Transverse colon (tissue), 4 donors: ENCODE results near the gene ASXL2. TPM values are rescaled to one million over a fixed set of nuclear protein-coding genes. Genes with fewer than 3 reads are reported as not detected.
"Not testable (repeated sequence)": the region's sequence is repeated elsewhere in the genome, so short reads cannot be mapped to it uniquely, and the experiment has no call there.

Source experiments
- DNase-seq: peaks from one replicate; pipeline ENCODE4 v3.0.0-alpha.2; 2019
- H3K27ac ChIP-seq, 4 donors: fragments of 200-600 bp; sonication (generic); 2 replicates each; pipeline ENCODE4 v1.5.1; 2016 to 2018; ENCODE audit warnings: inconsistent platforms in 4 of 4
- H3K27me3 ChIP-seq: fragments of 200-600 bp; sonication (generic); 2 replicates; pipeline ENCODE4 v1.5.1; 2017; ENCODE audit warnings: inconsistent platforms
- H3K36me3 ChIP-seq, 4 donors: fragments of 200-600 bp; sonication (generic); 2 replicates each; pipeline ENCODE4 v1.5.1; 2017 to 2019; ENCODE audit warnings: inconsistent platforms in 4 of 4
- H3K4me1 ChIP-seq, 4 donors: fragments of 200-600 bp; sonication (generic); 2 replicates each; pipeline ENCODE4 v1.5.1; 2017 to 2020; ENCODE audit warnings: inconsistent platforms in 4 of 4
- H3K4me3 ChIP-seq, 4 donors: fragments of 200-600 bp; sonication (generic); 1 replicate in 1 of 4; 2 replicates in 3 of 4; pipeline versions ENCODE4 v1.5.1 to v1.6.1; 2017 to 2019; ENCODE audit warnings: inconsistent platforms in 4 of 4
- H3K9me3 ChIP-seq, 2 donors: fragments of 200-600 bp; sonication (generic); 2 replicates each; pipeline ENCODE4 v1.5.1; 2017 to 2019; ENCODE audit warnings: inconsistent platforms in 2 of 2
- EP300 ChIP-seq: sonication (generic); formaldehyde crosslinking; IDR thresholded peaks from one replicate; pipeline ENCODE4 v1.6.1; 2017; ENCODE audit warnings: antibody characterized with exemption, low read depth
- POLR2A ChIP-seq: fragments of 450-650 bp; IDR thresholded peaks from one replicate; pipeline ENCODE4 v1.6.1; 2016; ENCODE audit warnings: antibody characterized with exemption, mild to moderate bottlenecking, moderate library complexity
- POLR2AphosphoS5 ChIP-seq, 3 donors: sonication (generic); formaldehyde crosslinking; IDR thresholded peaks; one replicate each; pipeline ENCODE4 v1.6.1; 2016; ENCODE audit warnings: antibody characterized with exemption in 3 of 3
- WGBS, 2 donors: methylation state at CpG; one replicate each; pipeline ENCODE4 v1.1.5; 2018; ENCODE audit warnings: low coverage in 1 of 2; 5-methylcytosine and 5-hydroxymethylcytosine counted together
- in situ Hi-C, 4 donors: fragments of 200-750 bp; cut with MboI; loops; one replicate each; pipeline versions ENCODE4 v1.15.0 to v1.15.1; 2017; ENCODE audit warnings: low sequenced_read_pairs in 3 of 4, low pct_ligation_motif_present in 1 of 4, low pct_unique_long_range_greater_than_20kb in 1 of 4
- intact Hi-C: fragments of 100-400 bp; cut with DNase I; formaldehyde crosslinking; loops from one replicate; pipeline ENCODE4 v1.15.1; 2023; ENCODE audit warnings: low total_unique reads
- total RNA-seq, 4 donors: library from RNA; depleted of rRNA; stranded (reverse); fragments of >200 nt; gene quantifications; one replicate each; pipeline ENCODE4 v1.1.0, GENCODE V29; 2016
- TF ChIP-seq, protein P1 (sequence below), 5 experiments: fragments of 200-600 bp in 3 of 5; fragments of 450-650 bp in 2 of 5; sonication (generic) in 3 of 5; IDR thresholded peaks; 1 replicate in 2 of 5; 2 replicates in 3 of 5; pipeline ENCODE4 v1.5.1; 2016 to 2017; ENCODE audit warnings: antibody characterized with exemption in 5 of 5, inconsistent platforms in 3 of 5, mild to moderate bottlenecking in 2 of 5, moderate library complexity in 1 of 5

ASXL2 gene
- total RNA-seq, 4 donors from 2014 or later: 17.3 to 36.6 (median 23.3) TPM

DNA sequence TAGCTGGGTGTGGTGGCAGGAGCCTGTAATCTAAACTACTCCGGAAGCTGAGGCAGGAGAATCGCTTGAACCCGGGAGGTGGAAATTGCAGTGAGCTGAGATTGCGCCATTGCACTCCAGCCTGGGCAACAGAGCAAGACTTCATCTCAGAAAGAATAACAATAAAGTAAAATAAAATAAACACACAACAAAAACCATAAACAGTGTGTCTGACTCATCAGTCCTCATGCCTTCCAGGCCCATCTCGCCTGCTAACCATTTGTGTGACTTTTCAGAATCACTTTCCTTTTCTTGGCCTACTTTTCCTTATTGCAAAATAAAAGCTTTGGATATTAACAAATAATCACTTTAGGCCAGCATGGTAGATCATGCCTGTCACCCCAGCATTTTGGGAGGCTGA, 42.0 kb upstream of the ASXL2 start:
- WGBS, 2 donors: 72 to 88% methylated on average over 2 to 5 of the region's 5 CpGs
- H3K27me3 ChIP-seq: no peaks in the 10 kb centered on the region
- no peak overlapping the region for H3K4me3 ChIP-seq
- no peak for TF ChIP-seq POLR2A
- peak in 1 of 3 donors; percentile 11 for TF ChIP-seq POLR2AphosphoS5 (IDR thresholded peaks at IDR 0.05)
- no peaks in the 10 kb centered on the region for H3K4me1 ChIP-seq
- H3K36me3 ChIP-seq: no peaks in the 10 kb centered on the region
- no peaks in the 10 kb centered on the region for H3K9me3 ChIP-seq
- in situ Hi-C loops: no loop called here
- no peak for DNase-seq
- intact Hi-C loops: no loop called here
- no peak overlapping the region for H3K27ac ChIP-seq

DNA sequence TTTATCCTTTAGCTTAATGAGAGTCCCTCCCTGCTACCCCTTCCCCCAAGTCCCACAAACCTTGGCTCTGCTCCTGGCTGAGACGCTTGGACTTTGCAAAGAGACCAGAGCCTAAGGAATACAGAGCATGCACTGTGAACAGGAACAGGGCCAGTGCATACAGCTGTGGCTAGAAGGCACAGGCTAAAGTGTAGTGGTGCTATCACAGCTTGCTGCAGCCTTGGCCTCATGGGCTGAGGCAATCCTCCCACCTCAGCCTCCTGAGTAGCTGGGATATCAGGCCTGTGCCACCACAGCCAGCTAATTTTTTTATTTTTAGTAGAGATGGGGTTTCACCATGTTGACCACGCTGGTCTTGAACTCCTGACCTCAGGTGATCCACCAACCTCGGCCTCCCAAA, 39.5 kb upstream of the ASXL2 start:
- no peak overlapping the region for H3K27ac ChIP-seq
- intact Hi-C loops: no loop called here
- no peaks in the 10 kb centered on the region for H3K27me3 ChIP-seq
- H3K9me3 ChIP-seq: no peaks in the 10 kb centered on the region
- in situ Hi-C loops: no loop called here
- H3K4me3 ChIP-seq: no peak overlapping the region
- TF ChIP-seq EP300 (no peak), POLR2AphosphoS5 (IDR thresholded peaks at IDR 0.05) (no peak)
- TF ChIP-seq, protein P1, sequence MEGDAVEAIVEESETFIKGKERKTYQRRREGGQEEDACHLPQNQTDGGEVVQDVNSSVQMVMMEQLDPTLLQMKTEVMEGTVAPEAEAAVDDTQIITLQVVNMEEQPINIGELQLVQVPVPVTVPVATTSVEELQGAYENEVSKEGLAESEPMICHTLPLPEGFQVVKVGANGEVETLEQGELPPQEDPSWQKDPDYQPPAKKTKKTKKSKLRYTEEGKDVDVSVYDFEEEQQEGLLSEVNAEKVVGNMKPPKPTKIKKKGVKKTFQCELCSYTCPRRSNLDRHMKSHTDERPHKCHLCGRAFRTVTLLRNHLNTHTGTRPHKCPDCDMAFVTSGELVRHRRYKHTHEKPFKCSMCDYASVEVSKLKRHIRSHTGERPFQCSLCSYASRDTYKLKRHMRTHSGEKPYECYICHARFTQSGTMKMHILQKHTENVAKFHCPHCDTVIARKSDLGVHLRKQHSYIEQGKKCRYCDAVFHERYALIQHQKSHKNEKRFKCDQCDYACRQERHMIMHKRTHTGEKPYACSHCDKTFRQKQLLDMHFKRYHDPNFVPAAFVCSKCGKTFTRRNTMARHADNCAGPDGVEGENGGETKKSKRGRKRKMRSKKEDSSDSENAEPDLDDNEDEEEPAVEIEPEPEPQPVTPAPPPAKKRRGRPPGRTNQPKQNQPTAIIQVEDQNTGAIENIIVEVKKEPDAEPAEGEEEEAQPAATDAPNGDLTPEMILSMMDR (IDR thresholded peaks at IDR 0.05): no peak
- DNase-seq: no peak
- 98% methylated on average over 3 of the region's 3 CpGs; no CpG with 5 or more reads in 1 of the 2 donors for WGBS, 2 donors
- H3K36me3 ChIP-seq: no peaks in the 10 kb centered on the region
- H3K4me1 ChIP-seq: no peaks in the 10 kb centered on the region

DNA sequence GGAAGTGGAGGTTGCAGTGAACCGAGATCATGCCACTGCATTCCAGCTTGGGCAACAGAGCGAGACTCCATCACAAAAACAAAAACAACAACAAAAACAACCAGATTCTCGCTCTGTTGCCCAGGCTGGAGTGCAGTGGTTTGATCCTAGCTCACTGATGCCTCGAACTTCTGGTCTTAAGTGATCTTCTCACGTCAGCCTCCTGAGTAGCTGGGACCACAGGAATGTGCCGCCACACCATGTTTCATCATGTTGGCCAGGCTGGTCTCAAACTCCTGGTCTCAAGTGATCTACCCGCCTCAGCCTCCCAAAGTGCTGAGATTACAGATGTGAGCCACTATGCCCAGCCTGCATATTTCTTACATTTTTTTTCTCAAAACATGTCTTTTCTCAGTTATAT, 39.1 kb upstream of the ASXL2 start:
- DNase-seq, H3K9me3 ChIP-seq, H3K36me3 ChIP-seq, H3K4me1 ChIP-seq, H3K27me3 ChIP-seq, intact Hi-C loops, H3K4me3 ChIP-seq, in situ Hi-C loops, H3K27ac ChIP-seq: not testable (repeated sequence)
- WGBS, 2 donors: 85% methylated on average over 7 of the region's 7 CpGs; no CpG with 5 or more reads in 1 of the 2 donors

DNA sequence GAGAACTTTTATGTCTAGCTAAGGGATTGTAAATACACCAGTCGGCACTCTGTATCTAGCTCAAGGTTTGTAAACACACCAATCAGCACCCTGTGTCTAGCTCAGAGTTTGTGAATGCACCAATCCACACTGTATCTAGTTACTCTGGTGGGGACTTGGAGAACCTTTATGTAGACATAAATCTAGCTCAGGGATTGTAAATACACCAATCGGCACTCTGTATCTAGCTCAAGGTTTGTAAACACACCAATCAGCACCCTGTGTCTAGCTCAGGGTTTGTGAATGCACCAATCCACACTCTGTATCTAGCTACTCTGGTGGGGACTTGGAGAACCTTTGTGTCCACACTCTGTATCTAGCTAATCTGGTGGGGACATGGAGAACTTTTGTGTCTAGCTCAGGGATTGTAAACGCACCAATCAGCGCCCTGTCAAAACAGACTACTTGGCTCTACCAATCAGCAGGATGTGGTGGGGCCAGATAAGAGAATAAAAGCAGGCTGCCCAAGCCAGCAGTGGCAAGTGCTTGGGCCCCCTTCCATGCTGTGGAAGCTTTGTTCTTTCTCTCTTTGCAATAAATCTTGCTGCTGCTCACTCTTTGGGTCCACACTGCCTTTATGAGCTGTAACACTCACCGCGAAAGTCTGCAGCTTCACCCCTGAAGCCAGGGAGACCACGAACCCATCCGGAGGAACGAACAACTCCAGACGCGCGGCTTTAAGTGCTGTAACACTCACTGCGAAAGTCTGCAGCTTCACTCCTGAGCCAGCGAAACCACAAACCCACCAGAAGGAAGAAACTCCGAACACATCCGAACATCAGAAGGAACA, 37.9 kb upstream of the ASXL2 start:
- in situ Hi-C loops: not testable (repeated sequence)

DNA sequence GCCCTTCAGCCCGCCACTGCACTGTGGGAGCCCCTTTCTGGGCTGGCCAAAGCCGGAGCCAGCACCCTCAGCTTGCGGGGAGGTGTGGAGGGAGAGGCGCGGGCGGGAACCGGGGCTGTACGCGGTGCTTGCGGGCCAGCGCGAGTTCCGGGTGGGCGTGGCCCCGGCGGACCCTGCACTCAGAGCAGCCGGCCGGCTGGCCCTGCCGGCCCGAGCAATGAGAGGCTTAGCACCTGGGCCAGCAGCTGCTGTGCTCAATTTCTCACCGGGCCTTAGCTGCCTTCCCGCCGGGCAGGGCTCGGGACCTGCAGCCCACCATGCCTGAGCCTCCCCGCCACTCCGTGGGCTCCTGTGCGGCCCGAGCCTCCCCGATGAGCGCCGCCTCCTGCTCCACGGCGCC, 37.1 kb upstream of the ASXL2 start:
- H3K27me3 ChIP-seq, DNase-seq, in situ Hi-C loops, H3K36me3 ChIP-seq, H3K9me3 ChIP-seq, H3K4me3 ChIP-seq, intact Hi-C loops, H3K27ac ChIP-seq, H3K4me1 ChIP-seq: not testable (repeated sequence)
- 94% methylated on average over 24 of the region's 33 CpGs; no CpG with 5 or more reads in 1 of the 2 donors for WGBS, 2 donors

More for the DNA sequence above, 37.9 kb upstream of the ASXL2 start:
- peak; percentile 14 for DNase-seq
- intact Hi-C loops, H3K9me3 ChIP-seq, H3K4me3 ChIP-seq, H3K27me3 ChIP-seq, H3K36me3 ChIP-seq, H3K27ac ChIP-seq, H3K4me1 ChIP-seq: not testable (repeated sequence)
- 51 to 63% methylated on average over 8 to 16 of the region's 16 CpGs for WGBS, 2 donors

DNA sequence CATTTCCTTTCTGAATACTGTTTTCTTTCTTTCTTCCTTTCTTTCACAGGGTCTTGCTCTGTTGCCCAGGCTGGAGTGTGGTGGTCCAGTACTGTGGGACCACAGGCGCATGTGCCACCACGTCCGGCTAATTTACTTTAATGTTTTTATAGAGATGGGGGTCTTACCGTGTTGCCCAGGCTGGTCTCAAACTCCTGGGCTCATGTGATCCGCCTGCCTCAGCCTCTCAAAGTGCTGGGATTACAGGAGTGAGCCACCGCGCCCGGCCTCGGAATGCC, 35.3 kb upstream of the ASXL2 start:
- H3K9me3 ChIP-seq, H3K27ac ChIP-seq, in situ Hi-C loops, H3K27me3 ChIP-seq, H3K36me3 ChIP-seq, H3K4me1 ChIP-seq, H3K4me3 ChIP-seq, intact Hi-C loops, DNase-seq: not testable (repeated sequence)
- WGBS, 2 donors: 86 to 96% methylated on average over 8 to 9 of the region's 9 CpGs
